NCI-H446 treated with DMSO at 0.1 percent for 48 hours (cell line): ENCODE results near the gene GRAMD4.

Experiments used
- DNase-seq: peaks from one replicate; lab custom pipeline; 2025; lab: John Stamatoyannopoulos, UW

GRAMD4 gene

DNA sequence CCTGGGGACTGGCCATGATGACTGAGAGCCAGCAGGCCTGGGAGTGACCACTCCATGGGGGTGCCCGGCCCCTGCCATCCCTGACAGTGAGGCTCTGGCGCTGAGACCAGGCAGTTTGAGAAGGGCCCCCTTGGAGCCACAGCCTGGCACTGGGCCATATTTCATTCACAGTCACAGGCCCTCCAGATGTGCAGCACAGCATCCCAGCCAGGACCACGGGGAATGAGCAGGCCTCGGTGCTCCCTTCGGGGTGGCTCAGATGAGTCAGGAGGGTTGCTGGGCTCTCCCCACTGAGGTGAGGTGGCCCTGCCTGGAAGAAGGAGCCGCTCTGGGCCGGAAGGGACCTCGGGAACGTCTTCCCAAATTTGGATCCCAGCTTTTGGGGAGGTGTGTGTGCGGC lies 53.0 kb downstream of the GRAMD4 start:
- no peak for DNase-seq

- DNase-seq, result no peak
Measured at GRCh38 chr22:46673662-46674236, 53.6 kb downstream of the GRAMD4 start.

- no peak for DNase-seq
Measured at GRCh38 chr22:46674367-46674781, 54.2 kb downstream of the GRAMD4 start.

DNA sequence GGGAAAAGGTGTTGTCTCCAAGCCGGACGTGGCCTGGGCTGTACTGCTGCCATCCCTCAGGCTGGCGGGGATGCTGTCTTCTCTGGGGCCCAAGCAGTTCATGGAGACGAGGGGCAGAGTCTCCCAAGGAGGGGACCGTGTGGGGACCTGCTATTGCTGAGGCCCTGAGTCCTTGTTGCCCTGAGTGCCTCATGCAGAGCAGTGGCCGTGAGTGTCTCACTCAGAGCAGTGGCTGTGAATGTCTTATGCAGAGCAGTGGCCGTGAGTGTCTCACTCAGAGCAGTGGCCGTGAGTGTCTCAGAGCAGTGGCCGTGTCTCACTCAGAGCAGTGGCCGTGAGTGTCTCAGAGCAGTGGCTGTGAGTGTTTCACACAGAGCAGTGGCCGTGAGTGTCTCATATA lies 54.7 kb downstream of the GRAMD4 start:
- no peak for DNase-seq

DNA sequence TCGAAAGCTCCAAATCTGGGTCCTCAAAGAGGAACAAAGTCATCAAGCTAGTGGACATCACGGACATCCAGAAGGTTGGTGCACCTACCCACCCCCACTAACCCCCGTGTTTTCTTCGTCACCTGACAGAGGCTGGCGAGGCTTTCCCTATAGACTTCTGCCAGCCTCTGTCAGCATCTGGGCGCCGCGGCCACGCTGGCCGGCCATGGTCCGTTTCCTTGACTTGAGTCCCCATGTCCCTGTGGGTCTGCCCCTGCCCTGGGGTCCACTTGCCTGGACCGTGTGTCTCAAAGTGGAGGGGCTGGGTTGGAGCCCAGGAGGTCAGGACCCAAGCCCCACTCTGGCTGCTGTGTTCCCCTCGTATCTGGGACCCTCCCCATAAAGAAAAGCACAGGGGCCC lies 55.3 kb downstream of the GRAMD4 start:
- no peak for DNase-seq

- no peak for DNase-seq
Measured at GRCh38 chr22:46675938-46676337, 55.8 kb downstream of the GRAMD4 start.

- no peak for DNase-seq
Measured at GRCh38 chr22:46676479-46676878, 56.3 kb downstream of the GRAMD4 start.

DNA sequence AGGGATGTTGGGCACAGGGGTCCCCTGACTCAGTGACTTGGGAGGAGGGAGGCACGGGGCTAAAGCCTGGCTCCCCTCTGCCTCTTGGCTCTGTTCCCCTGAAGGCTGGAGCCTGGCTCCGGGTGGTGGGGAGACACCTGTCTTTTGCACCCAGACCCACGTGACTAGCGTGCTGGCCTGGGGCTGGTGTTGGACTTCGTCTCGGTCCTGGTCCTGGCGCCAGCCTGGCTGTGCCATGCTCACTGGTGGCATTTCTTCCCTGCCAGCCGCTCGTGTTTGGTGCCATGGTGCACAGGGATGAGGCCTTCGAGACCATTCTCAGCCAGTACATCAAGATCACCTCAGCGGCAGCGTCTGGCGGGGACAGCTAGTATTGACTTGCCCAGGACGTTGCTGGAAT lies 56.7 kb downstream of the GRAMD4 start:
- DNase-seq, result no peak

DNA sequence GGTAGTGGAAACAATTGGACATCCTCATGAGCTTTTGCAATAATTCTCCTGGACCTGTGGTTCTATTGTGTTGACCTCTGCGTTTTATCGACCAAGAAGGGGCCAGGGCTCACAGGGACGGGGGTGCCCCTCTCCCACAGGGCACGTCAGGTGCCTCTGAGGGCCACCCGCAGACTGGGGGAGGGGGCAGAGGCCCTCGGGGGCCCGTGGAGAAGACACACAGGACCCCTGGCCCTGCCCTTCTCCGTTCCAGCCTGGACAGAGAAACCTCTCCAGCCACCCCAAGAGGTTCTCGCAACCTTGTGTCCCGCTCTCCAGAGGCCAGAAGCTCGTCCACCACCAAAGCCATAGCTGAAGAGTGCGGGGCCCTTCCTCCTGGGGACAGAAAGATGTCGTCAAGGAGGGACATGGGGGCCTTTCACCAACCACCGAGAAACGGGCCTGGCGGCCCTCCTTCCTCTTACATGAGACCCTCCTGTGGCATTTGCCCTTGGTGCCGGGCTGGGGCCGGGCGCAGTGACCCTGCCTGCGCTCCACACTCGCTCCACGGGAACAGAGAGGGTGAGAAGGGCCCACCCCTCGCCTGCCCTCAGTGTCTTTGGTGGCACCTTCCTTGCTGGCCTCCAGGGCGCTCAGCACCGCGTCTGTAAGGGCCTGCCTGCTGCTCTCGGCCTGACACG lies 57.3 kb downstream of the GRAMD4 start:
- no peak for DNase-seq

DNA sequence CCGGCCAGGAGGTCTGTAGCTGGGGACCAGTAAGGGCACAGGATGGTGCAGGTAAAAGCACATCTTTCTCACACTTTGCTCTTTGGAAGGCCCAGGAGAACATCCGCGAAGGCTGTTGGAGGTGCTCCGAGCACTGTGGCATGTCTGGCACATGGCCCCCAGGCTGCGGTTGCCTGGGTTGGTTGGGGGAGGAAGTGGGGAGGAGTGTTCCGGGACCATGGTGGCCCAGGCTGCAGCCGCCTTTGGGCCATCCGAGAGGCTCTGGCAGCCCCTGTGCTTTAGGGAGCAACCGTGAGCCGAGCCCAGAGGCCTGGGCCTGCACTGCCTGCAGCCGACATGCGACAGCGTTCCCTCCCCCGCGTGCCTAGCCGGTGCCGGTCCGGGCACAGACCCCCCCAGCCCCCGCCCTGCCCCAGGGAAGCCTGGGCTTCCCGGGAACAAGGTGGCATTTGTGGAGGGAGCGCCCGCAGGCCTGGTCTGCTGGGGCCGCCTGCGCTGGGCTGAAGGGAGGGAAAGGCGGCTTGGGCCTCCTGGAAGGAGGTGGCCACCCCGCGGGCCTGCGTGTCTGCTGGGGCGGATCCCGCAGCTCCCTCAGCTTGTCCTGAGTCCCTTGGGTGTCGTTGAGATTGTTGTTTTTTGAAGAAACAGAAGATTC lies 57.9 kb downstream of the GRAMD4 start:
- no peak for DNase-seq

DNA sequence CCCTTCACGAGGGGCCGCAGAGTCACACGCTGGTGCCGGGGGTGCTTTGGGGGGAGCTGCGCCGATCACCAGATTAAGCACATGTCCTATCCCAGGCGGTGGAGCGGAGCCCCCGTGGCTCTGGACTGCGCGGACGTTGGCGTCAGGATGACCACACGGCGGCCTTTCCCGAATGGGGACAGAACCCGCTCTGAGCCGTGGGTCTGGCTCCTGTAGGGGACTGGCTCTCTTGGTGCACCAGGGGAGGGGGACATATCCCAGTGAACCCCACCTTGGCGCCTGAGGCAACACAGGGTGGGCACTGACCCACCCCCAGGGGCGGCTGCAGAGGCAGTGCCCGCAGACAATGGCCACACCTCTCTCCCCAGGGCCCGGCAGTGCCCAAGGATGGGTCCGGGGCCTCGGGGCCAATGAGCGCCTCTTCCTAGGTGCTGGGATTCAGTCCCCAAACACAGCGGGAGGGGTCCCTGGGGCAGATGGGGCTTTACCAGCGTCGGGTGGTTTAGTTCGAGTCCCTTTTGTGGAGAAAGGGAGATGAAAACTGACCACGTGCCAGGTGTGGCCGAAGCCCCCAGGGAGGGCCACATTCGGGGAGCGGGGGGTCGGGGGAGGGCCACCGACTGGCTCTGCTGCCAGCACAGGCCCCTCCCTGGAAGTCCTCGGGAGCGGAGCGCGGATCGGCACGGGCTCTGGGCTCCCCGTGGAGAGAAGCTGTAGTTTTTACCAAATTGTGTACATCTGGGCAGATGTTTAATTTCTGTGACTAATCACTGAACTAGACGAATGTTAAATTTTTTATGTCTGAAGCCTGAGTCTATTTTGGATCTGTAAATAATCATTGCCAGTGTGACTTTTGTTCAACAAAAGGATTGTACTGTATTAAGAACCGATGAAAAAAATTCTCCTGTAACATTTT lies 58.9 kb downstream of the GRAMD4 start:
- no peak for DNase-seq

GRCh38 chr22:46679706-46680269 lies 59.6 kb downstream of the GRAMD4 start:
- no peak for DNase-seq

DNA sequence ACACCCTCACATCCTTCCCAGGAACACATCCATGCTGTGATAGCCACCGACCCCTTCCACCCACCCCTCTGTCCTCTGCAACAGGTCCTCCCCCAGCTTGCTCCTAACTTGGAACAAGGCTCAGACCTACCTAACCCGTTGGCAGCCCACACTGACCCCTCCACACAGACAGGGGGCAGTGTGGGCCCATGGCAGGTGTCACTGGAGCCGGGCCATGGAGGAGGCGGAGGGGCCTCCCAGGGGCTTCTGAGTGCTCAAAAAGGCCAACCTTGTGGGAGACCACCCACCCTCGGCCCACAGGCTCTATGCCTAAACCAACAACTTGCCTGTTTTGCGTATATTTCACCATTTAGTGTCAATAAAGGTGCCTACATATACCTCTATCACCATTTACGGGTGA lies 60.8 kb downstream of the GRAMD4 start:
- DNase-seq, result no peak

DNA sequence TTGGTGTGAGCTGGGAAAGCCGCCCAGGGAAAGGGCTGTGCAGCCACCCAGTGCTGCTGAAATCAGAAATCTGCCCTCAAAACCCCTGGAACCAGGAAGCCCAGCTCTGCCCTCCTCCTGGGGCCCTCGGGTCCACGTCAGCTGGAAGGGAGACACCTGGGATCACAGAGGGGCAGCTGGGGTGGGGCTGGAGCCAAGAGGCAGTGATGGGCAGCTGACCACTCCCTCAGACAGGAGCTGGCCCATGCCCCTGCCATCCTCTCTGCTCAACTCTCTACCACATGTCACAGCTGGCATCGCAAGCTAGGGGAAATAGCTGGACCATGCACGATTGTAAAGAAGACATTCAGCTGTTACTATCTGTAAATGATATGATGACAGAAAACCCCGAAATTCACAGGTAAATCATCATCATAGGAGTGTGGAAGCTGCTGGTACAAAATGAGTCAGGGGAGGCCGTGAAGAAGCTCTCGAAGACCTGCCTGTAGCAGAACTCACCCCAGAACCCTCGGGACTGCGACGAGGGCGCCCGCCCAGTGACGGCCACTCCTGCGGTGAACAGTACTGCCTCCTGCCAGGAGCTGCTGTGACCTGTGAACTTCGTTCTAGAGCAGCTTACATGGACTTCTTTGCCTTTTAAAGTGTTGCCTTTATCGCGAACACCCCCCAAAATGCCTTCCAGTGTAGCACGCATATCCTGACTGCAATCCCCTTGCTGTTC lies 62.0 kb downstream of the GRAMD4 start:
- no peak for DNase-seq

DNA sequence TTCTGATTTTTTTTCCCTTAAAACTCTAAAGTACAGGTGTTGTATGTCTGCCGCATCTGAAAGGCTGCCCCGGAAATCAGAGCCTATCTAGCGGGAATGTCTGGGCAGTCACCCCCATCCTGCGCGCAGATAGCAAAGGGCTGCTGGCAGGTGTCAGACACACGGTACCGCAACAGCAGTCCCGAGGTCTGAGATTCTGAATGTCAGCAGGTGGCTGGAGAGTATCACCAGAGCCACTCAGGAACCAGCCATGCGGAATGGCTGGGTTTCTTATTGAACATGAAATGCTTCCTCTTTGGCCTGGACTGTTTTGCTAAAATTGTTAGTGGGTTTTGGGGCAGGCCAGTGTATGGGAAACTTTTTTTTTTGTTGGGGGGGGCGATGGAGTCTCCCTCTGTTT lies 64.5 kb downstream of the GRAMD4 start:
- DNase-seq, result no peak

DNA sequence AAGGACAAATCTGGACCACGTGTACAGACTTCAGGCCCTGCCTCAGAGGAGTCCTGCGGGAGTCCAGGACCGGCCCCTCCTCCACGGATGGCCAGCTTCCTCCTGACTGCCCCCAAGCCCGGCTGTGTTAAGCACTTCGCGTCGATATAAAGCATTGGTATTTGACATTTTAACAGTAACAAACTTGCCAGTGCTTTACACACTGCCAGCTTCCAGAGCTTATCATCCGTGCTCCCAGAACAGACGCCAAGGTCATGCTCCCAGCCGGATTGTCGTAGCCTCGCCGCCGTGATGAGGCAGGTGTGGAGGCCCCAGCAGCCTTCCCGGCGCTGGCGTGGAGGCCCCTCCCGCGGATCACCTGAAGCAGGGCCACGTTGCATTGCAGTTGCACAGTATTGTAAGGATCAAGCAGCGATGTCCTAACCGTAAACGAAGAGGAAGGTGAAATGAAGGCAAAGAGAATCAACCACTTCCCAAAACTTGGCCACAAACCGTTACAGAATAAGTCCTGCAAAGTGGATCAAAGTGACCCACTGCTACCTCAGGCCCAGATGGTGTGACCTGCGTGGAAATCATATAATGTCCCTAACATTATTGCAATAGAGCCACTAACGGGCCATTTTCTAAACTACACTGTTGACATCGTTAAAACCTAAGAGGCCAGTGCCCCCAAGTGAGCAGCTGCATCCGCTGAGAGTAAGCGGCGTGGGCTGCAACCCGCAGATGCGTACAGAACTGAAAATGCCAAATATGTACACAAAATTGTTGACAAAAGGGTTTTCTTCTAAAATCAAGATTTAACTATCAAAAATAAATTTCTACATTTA lies 66.2 kb downstream of the GRAMD4 start:
- no peak for DNase-seq

DNA sequence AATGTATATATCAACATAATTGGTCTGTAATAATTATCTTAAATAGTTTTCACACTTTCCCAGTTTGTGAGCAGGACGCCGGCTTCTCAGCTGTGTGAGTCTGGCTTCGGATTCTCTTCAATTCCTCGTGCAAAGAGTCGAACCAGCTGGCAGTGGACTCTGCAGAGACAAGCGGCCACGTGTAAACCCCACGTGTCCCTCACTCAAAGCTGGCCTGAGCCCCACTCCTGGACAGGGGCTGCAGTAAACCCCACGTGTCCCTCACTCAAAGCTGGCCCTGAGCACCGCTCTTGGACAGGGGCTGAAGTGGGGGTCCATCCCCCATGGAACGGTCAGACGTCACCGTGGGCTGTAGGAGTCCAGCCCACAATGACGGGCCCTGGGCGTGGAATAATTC lies 66.9 kb downstream of the GRAMD4 start:
- DNase-seq, result no peak

- no peak for DNase-seq
Measured at GRCh38 chr22:46687460-46687859, 67.3 kb downstream of the GRAMD4 start.

DNA sequence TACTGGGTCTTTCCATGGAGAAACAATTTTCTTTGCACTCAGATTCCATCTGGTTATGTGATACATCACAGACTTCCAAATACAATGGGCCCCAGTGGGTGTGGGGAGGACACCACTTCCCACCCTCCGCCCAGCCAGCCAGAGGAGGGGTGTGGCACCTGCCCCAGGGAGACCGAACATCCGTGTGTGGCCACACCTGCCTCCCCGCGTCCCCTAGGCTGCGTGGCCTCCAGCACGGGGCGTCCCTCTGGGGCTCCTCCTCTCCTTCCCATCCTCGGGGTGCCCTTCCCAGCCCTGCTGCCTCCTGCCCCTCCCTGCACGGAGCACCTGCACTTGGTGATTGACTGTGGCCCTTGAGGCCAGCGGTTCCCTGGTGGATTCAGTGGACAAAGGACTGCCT lies 68.8 kb downstream of the GRAMD4 start:
- DNase-seq, result no peak

DNA sequence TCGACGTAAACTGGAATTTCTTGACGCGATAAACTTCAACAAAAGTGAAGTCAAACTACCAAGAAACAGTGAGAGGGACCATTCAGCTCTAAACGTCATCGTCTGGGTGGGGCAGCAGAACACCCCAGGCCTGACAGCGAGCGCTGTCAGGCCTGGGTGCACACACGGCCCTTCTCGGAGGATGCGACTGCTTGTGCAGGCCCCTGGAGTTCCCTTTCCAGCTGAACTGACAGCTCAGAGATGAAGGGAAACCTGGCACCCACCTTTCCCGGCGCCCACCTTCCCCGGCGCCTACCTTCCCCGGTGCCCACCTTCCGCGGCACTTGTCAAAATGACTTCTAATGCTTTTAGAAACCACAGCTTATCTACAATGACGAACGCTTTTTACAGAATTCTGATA lies 70.0 kb downstream of the GRAMD4 start:
- no peak for DNase-seq

DNA sequence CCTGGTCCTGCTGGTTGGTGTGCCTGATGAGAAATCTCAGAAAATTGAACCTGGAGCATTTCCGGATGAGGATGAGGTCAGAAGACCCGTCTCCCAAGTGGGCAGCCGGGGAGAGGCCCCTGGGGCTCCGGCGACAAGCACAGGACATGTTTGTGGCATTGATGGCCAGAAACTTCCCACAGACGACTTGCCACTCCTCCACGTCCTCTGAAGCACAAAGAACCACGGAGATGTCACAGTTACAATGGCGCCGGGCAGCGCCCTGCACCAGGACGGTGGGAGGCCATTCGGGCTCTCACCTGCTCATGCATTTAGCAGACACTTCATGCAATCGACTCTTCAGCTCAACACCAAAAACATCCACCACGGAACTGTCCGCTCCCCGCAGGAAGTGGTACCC lies 71.4 kb downstream of the GRAMD4 start:
- no peak for DNase-seq
